Mammary epithelial cell (primary cell): Measurements from ENCODE around the gene CCDC190.

Experiments used
- EZH2 ChIP-seq: IDR thresholded peaks from 2 replicates; pipeline ENCODE4 v1.6.1; 2012; ENCODE audit warnings: low read length, inconsistent platforms, borderline replicate concordance
- TF ChIP-seq, protein P1 (sequence below), 2 donors: IDR thresholded peaks in 1 of 2; conservative IDR thresholded peaks in 1 of 2; 2 replicates each; pipeline ENCODE4 v1.5.1; 2011 to 2012; ENCODE audit warnings: inconsistent platforms in 2 of 2, low read length in 2 of 2, mild to moderate bottlenecking in 2 of 2, control low read depth in 1 of 2, low read depth in 1 of 2; ENCODE audit not compliant: insufficient read depth in 1 of 2; ENCODE audit errors: extremely low read depth in 1 of 2

DNA sequence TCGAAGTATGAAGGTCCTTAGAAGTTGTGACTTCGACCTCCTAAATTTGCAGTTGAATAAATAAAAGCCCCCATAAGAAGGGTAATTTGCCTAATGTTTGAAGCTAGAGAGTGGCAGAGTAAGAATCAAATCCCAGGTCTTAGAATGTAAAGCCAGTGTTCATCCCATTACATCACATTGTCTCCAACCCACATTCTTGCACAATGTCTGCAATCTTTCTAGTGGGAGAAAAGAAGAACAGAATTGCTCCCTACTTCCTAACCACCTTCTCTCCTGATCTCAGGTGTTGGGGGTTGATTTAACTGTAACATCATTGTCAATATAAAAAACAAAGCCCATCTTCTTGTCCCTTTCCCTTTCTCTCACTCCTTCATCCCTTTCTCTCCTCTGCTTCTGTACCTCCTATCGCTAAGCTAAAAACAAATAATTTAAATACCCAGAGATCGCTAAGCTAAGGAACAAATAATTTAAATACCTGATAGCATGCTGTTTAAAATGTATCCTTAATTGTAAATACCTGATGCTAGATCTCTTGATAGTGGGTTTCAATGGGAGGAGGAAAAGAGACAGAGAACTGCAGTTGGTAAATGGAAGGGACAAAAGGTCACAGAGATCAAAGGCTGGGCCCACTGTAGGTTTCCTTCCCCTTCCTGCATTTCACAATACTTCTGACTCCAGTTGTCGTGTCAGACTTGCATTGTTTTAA, 32.1 kb upstream of the CCDC190 start:
- TF ChIP-seq, protein P1, sequence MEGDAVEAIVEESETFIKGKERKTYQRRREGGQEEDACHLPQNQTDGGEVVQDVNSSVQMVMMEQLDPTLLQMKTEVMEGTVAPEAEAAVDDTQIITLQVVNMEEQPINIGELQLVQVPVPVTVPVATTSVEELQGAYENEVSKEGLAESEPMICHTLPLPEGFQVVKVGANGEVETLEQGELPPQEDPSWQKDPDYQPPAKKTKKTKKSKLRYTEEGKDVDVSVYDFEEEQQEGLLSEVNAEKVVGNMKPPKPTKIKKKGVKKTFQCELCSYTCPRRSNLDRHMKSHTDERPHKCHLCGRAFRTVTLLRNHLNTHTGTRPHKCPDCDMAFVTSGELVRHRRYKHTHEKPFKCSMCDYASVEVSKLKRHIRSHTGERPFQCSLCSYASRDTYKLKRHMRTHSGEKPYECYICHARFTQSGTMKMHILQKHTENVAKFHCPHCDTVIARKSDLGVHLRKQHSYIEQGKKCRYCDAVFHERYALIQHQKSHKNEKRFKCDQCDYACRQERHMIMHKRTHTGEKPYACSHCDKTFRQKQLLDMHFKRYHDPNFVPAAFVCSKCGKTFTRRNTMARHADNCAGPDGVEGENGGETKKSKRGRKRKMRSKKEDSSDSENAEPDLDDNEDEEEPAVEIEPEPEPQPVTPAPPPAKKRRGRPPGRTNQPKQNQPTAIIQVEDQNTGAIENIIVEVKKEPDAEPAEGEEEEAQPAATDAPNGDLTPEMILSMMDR (conservative IDR thresholded peaks at IDR 0.05 in 1 of 2, IDR thresholded peaks at IDR 0.05 in 1 of 2; ENCODE audit: extremely low read depth in 1 of 2, insufficient read depth in 1 of 2, low read depth in 1 of 2, low read length in 2 of 2) = no peak
- TF ChIP-seq EZH2 = no peak
